Gastroesophageal sphincter (tissue), 4 donors: ENCODE measurements around the gene CR1. TPM values are rescaled to one million over a fixed set of nuclear protein-coding genes. Genes with fewer than 3 reads are reported as not detected.

Experiments used
- ATAC-seq: fragments of 150-250 bp; one replicate; pipeline ENCODE4 v1.9.1; 2016; ENCODE audit warnings: mild to moderate bottlenecking, moderate library complexity
- H3K27ac ChIP-seq, 4 donors: fragments of 200-600 bp; sonication (generic) in 3 of 4; 1 replicate in 3 of 4; 2 replicates in 1 of 4; pipeline ENCODE4 v1.5.1; 2016 to 2019
- H3K27me3 ChIP-seq: fragments of 200-600 bp; sonication (generic); one replicate; pipeline ENCODE4 v1.5.1; 2019
- H3K36me3 ChIP-seq, 2 donors: fragments of 200-600 bp; sonication (generic); one replicate each; pipeline ENCODE4 v1.5.1; 2019; ENCODE audit warnings: control low read depth in 1 of 2
- H3K4me1 ChIP-seq, 3 donors: fragments of 200-600 bp; sonication (generic); 1 replicate in 2 of 3; 2 replicates in 1 of 3; pipeline ENCODE4 v1.5.1; 2016 to 2019; ENCODE audit warnings: control low read depth in 2 of 3
- H3K4me3 ChIP-seq, 2 donors: fragments of 200-600 bp; sonication (generic); one replicate each; pipeline ENCODE4 v1.5.1; 2019; ENCODE audit warnings: mild to moderate bottlenecking in 1 of 2, moderate library complexity in 1 of 2
- H3K9me3 ChIP-seq, 3 donors: fragments of 200-600 bp; sonication (generic); one replicate each; pipeline ENCODE4 v1.5.1; 2017 to 2019; ENCODE audit warnings: control low read depth in 2 of 3
- CTCF ChIP-seq, 4 experiments: fragments of 200-600 bp in 2 of 4; fragments of 450-650 bp in 2 of 4; sonication (generic) in 1 of 4; IDR thresholded peaks; one replicate each; pipeline ENCODE4 v1.5.1; 2017 to 2019; ENCODE audit warnings: antibody characterized with exemption in 4 of 4, mild to moderate bottlenecking in 2 of 4, moderate library complexity in 2 of 4
- EP300 ChIP-seq: sonication (generic); formaldehyde crosslinking; IDR thresholded peaks from one replicate; pipeline ENCODE4 v1.6.1; 2017; ENCODE audit warnings: antibody characterized with exemption, mild to moderate bottlenecking
- POLR2A ChIP-seq, 2 donors: fragments of 450-650 bp; IDR thresholded peaks; one replicate each; pipeline ENCODE4 v1.6.1; 2017; ENCODE audit warnings: antibody characterized with exemption in 2 of 2, mild to moderate bottlenecking in 2 of 2, moderate library complexity in 1 of 2
- POLR2AphosphoS5 ChIP-seq: sonication (generic); formaldehyde crosslinking; IDR thresholded peaks from one replicate; pipeline ENCODE4 v1.6.1; 2017; ENCODE audit warnings: antibody characterized with exemption
- WGBS, 2 donors: methylation state at CpG; one replicate each; pipeline ENCODE4 v1.1.5; 2018; ENCODE audit warnings: low coverage in 1 of 2; 5-methylcytosine and 5-hydroxymethylcytosine counted together
- total RNA-seq, 4 donors: library from RNA; depleted of rRNA; stranded (reverse); fragments of >200 nt; gene quantifications; one replicate each; pipeline ENCODE4 v1.1.0, GENCODE V29; 2016

Gene CR1
- total RNA-seq, 4 donors from 2014 or later, result 1.1 to 15.9 (median 4.3) TPM

GRCh38 chr1:207646171-207646570, 150.2 kb downstream of the CR1 start:
- Histone ChIP-seq H3K27ac (no peak overlapping the region), H3K4me1 (peaks cover 0 to 16% (median 0%) of the 10 kb centered on the region in 3 donors), H3K9me3 (no peaks in the 10 kb centered on the region), H3K36me3 (no peaks in the 10 kb centered on the region), H3K4me3 (no peak overlapping the region), H3K27me3 (peaks cover 9% of the 10 kb centered on the region)
- TF ChIP-seq POLR2A (IDR thresholded peaks at IDR 0.05) (no peak), POLR2AphosphoS5 (no peak), CTCF (IDR thresholded peaks at IDR 0.05) (no peak), EP300 (no peak)
- ATAC-seq, result no peak

- TF ChIP-seq POLR2A (IDR thresholded peaks at IDR 0.05), result no peak
- Histone ChIP-seq H3K4me3 (no peak overlapping the region), H3K4me1 (peaks cover 0 to 16% (median 0%) of the 10 kb centered on the region in 3 donors), H3K27ac (no peak overlapping the region), H3K9me3 (no peaks in the 10 kb centered on the region), H3K36me3 (no peaks in the 10 kb centered on the region), H3K27me3 (peaks cover 1% of the 10 kb centered on the region)
- ATAC-seq, result no peak
- 44 to 72% methylated on average over 3 to 4 of the region's 4 CpGs for WGBS, 2 donors
These were observed 151.1 kb downstream of the CR1 start for GRCh38 chr1:207646944-207647579.

- 43% methylated on average over 2 to 3 of the region's 4 CpGs for WGBS, 2 donors
- Histone ChIP-seq H3K4me3 (no peak overlapping the region), H3K4me1 (peaks cover 0 to 16% (median 0%) of the 10 kb centered on the region in 3 donors), H3K9me3 (no peaks in the 10 kb centered on the region), H3K27ac (no peak overlapping the region), H3K27me3 (no peaks in the 10 kb centered on the region), H3K36me3 (no peaks in the 10 kb centered on the region)
- ATAC-seq, result no peak
- TF ChIP-seq POLR2AphosphoS5 (no peak), CTCF (IDR thresholded peaks at IDR 0.05) (no peak), POLR2A (IDR thresholded peaks at IDR 0.05) (no peak), EP300 (no peak)
These were observed 151.8 kb downstream of the CR1 start for GRCh38 chr1:207647671-207648333.

GRCh38 chr1:207648334-207649209, 152.6 kb downstream of the CR1 start:
- Histone ChIP-seq H3K4me3 (no peak overlapping the region), H3K9me3 (no peaks in the 10 kb centered on the region), H3K4me1 (peaks cover 0 to 16% (median 0%) of the 10 kb centered on the region in 3 donors), H3K27me3 (no peaks in the 10 kb centered on the region), H3K36me3 (no peaks in the 10 kb centered on the region), H3K27ac (no peak overlapping the region)
- ATAC-seq, result no peak
- 46 to 64% methylated on average over 5 of the region's 5 CpGs for WGBS, 2 donors
- TF ChIP-seq CTCF (IDR thresholded peaks at IDR 0.05), result no peak

GRCh38 chr1:207649210-207649753, 153.3 kb downstream of the CR1 start:
- no peaks in the 10 kb centered on the region for H3K9me3 ChIP-seq
- no peak overlapping the region for H3K27ac ChIP-seq
- TF ChIP-seq POLR2AphosphoS5 (no peak), EP300 (no peak), CTCF (IDR thresholded peaks at IDR 0.05) (no peak), POLR2A (IDR thresholded peaks at IDR 0.05) (no peak)
- WGBS, 2 donors, result 55 to 64% methylated on average over 4 to 5 of the region's 5 CpGs
- H3K27me3 ChIP-seq, result no peaks in the 10 kb centered on the region
- no peak for ATAC-seq
- no peaks in the 10 kb centered on the region for H3K36me3 ChIP-seq
- peaks cover 0 to 13% (median 0%) of the 10 kb centered on the region in 3 donors for H3K4me1 ChIP-seq
- H3K4me3 ChIP-seq, result no peak overlapping the region
